ENCODE measurements around the gene CCDC78. TPM values are rescaled to one million over a fixed set of nuclear protein-coding genes. Genes with fewer than 3 reads are reported as not detected.

Gene CCDC78
- 1.4 TPM for polyA plus RNA-seq (ENCODE audit: insufficient read length)

- DNase-seq = no peak
These were observed at the start of gene CCDC78, which contains the start of gene HAGHL for GRCh38 chr16:726438-727290. Gene CCDC78, minus strand, starts transcription at chr16:726443. Its CDS starts 76 bp downstream, at chr16:726367. Gene HAGHL, plus strand, starts transcription at chr16:727106. Its CDS starts 404 bp downstream, at chr16:727510.

DNA sequence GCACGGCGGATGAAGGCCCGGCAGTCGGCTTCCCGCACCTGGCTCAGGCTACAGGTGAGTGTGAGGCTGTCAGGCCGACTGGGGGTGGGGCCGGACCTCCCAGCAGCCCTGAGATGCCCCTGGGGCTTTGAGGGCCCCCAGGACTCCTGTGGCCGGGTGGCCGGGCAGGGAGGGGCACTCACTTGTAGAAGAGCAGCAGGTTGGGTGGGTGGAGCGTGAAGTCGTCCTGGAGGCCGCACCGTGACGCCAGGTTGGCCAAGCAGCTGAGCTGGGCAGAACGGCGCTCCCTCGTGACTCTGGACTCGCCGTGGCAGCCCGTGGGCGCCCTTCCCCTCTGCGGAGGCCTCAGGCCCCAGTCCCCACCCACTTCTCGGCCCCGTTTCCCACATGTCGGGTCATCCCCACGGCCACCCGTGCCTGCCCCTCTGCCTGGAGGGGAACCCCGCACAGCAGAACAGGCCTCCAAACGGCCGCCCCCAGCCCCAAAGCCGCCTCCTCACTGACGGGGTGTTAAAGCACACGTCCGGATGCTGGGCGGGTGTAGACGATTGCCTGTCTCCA lies 49.1 kb upstream of the CCDC78 start:
- no peak for DNase-seq

- no peak for DNase-seq
These were observed 48.1 kb upstream of the CCDC78 start for GRCh38 chr16:774086-775001.

DNA sequence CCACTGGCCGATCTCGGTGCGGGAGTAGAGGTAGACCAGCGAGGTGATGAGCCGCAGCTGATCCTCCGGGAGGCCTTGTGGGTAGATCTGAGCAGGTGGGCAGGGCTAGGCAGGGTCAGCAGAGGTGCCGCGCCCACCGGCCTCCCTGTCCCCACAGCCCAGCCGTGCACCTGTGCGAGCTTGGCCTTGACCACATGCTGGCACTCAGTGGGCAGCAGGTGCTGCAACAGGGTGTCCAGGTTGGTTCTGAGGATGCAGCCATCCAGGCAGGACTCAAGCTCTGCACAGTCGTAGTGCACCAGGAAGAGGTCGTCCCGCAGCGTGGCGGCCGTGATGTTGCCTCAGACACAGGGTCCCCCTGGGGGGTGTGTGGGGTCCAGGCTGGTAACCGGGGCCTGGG lies 46.7 kb upstream of the CCDC78 start:
- no peak for DNase-seq

GRCh38 chr16:770411-770810 lies 44.2 kb upstream of the CCDC78 start:
- DNase-seq = no peak

GRCh38 chr16:769934-770333 lies 43.7 kb upstream of the CCDC78 start:
- no peak for DNase-seq

DNA sequence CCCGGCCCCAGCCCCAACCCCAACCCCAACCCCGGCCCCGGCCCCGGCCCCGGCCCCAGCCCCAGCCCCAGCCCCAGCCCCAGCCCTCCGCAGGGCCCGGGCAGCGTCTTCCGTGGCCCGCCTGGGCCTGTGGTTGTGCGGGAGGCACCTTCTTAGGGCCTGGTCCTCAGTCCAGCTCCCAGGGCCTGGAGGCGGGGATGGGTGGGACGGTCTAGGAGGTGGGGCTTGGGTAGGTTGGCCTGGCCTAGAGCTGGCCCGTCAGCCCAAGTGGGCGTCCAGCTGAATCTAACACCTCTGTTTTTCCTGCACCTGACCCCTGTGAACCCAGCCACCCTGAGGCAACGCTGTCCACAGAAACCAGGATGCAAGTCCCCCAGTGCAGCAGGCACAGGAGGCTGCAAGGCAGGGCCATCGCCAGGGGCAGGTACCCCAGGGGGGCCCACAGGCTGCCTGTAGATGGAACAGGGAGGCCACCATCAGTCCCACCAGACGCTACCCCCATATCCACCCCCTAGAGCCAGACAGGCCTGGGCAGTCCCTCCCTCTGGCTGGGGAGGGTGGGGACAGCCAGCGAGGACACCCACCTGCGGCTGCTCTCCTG lies 43.0 kb upstream of the CCDC78 start:
- DNase-seq = no peak

DNA sequence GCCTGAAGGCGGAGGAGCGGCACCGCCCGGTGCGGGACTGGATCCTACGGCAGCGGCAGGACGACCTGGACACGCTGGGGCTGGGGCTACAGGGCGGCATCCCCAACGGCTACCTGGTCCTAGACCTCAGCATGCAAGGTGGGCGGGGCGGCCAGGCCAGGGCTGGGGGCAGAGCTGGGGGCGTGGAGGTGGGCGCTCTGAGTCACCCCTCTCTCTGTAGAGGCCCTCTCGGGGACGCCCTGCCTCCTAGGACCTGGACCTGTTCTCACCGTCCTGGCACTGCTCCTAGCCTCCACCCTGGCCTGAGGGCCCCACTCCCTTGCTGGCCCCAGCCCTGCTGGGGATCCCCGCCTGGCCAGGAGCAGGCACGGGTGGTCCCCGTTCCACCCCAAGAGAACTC lies 42.2 kb upstream of the CCDC78 start:
- no peak for DNase-seq

GRCh38 chr16:767743-768235 lies 41.5 kb upstream of the CCDC78 start:
- DNase-seq = no peak

- DNase-seq = no peak
These were observed 40.8 kb upstream of the CCDC78 start for GRCh38 chr16:766820-767640.

DNA sequence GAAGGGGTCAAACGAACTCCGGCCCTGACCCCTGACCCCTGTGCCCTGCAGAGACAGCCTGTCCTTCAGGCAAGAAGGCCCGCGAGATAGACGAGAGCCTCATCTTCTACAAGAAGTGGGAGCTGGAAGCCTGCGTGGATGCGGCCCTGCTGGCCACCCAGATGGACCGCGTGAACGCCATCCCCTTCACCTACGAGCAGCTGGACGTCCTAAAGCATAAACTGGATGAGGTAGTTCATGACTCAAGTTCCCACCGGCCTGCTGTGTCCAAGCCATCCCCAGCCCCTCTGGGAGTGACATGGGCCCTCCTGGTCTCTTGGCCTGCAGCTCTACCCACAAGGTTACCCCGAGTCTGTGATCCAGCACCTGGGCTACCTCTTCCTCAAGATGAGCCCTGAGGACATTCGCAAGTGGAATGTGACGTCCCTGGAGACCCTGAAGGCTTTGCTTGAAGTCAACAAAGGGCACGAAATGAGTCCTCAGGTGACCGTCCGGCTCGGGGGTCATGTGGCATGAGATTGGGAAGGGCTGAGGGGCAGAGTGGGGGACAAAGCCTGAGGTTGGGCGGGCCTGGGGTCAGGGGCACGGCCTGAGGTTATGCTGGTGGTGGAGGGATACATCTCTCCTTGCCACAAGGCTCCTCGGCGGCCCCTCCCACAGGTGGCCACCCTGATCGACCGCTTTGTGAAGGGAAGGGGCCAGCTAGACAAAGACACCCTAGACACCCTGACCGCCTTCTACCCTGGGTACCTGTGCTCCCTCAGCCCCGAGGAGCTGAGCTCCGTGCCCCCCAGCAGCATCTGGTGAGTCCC lies 40.0 kb upstream of the CCDC78 start:
- DNase-seq = no peak

DNA sequence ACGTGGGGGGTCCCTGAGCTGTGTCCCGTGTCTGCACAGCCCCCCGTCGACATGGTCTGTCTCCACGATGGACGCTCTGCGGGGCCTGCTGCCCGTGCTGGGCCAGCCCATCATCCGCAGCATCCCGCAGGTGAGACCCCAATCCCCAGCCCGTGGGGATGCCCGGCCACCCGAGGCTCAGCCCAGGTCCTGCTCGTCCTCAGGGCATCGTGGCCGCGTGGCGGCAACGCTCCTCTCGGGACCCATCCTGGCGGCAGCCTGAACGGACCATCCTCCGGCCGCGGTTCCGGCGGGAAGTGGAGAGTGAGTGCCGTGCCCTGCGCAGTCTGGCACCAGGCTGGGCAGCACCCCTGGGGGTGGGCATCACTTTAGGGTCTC lies 39.2 kb upstream of the CCDC78 start:
- no peak for DNase-seq

- DNase-seq = no peak
These were observed 38.7 kb upstream of the CCDC78 start for GRCh38 chr16:764848-765487.

DNA sequence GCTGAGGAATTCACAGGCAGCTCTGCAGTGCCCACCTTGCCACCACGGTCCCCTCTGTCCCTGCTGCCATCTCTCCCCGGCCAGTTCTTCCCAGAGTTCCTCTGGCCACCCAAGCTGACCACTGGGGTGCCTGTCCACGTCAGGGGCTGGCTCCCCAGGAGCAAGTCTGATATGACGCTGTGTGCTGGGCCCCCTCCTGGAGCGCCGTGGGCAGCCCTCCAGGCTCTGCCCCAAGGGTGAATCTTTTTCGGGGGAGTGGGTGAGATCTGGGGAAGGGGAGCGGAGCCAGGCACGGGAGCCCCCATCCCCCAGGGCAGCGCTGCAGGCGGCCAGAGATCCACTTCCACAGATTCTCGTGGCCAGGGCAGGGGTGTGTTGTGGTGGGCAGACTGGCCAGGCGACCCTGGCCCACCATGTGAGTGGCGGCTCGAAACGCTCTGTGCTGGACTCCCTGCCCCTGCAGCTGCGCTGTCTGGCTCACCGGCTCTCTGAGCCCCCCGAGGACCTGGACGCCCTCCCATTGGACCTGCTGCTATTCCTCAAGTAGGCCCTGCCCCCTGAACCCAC lies 38.0 kb upstream of the CCDC78 start:
- DNase-seq = no peak

DNA sequence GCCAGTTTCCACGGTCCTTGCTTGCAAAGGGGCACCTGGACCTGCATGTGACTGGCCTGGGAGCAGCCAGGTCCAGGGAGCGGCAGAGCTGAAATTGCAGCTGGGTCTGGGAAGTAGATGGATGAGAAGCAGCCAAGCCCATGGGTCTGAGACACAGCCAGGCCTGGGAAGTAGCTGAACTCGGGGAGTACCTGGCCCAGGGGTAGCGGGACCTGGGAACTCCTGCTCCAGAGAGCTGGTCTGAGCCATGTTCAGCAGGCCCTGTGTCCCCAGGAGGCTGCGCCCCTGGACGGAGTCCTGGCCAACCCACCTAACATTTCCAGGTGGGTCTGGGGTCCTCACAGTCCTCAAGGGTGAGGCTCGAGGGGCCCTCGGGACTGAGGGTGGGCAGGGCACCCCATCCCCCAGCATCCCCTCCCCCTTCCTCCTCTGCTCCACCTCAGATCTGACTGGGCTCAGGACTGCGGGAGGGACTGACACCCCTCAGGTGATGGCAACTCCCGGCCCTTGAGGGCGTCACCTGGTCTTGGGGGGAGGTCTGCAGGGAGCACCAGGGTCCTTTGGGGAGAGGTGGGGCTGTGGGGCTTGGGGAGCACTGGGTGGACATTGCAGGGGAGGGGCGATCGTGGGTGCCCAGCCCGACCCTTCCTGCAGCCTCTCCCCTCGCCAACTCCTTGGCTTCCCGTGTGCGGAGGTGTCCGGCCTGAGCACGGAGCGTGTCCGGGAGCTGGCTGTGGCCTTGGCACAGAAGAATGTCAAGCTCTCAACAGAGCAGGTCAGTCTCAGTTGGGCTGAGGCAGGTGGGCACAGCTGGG lies 37.3 kb upstream of the CCDC78 start:
- DNase-seq = no peak

DNA sequence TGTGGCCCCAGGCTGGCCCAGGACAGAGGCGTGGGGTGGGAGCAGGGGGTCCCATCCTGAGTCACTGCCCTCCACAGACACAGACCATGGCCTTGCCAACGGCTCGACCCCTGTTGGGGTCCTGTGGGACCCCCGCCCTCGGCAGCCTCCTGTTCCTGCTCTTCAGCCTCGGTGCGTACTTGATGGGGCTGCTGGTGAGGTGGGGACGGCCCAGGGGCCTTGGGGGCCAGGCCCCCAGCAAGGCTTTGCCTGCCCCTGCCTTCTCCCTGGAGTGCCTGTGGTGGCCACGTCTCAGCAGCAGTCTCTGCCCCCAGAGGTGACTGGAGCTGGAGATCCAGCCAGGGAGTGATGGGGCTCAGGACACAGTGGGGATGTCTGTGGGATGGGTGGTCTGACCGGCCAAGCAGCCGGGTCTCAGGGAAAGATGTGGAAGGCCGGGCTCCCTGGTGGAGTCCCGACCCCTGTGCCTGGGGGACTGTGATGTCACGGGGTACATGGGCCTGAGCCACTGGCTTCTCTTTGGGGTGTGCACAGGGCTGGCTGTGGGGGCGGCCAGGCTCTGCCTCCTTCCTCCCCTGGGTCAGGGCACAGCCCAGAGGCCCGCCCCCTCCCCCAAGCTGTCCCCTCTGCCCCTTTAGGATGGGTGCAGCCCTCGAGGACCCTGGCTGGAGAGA lies 36.5 kb upstream of the CCDC78 start:
- no peak for DNase-seq

DNA sequence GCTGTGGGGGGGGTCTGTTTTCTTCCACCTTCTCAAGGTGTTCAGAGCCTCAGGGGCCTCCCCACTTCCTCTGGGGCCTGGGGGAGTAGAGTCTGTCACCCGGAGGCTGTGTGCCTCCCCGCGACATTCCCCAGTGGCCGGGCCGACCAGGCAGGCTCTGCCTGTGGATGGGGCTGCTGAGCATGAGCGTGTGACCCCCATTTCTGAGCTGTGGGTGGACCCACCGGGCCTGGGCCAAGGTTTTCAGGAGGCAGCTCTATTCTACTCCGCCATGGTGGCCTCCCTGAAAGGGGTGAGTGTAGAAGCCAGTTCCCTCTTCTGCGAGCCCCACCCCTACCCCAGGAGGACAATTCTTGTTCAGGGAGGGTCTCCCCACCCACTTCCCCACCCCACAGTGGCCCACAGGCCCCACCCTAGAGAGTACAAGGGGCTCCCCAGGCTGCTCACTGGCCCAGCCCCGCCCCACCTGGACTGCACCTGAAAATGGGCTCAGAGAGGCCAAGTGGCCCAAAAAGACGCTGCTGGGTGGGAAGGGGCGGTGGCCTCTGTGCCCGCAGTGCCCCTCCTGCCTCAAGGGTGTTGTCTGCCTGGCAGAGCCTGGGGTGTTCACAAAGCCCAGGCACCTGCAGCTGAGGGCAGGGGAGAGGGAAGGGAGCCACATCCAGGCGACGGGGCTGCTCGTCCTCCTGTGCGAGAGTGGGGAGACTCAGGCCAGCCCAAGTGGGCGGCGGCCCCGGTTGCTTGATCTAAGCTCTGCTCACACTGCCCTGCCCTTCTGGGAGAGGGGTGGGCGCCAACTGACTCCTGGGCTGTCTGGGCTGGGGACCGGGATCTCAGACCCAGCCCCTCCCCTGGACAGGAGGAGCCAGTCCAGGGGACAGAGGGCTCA lies 35.6 kb upstream of the CCDC78 start:
- no peak for DNase-seq

Data from hindlimb muscle (tissue), 1 donor.